B cell (primary cell): Measurements from ENCODE around the gene ZNF816. TPM values are rescaled to one million over a fixed set of nuclear protein-coding genes. Genes with fewer than 3 reads are reported as not detected.
"Not testable (repeated sequence)": the region's sequence is repeated elsewhere in the genome, so short reads cannot be mapped to it uniquely, and the experiment has no call there.

Experiments used
- ATAC-seq: fragments of 200-7000 bp; cut with Tn5 transposase; one replicate; pipeline ENCODE4 v1.10.0; 2021; ENCODE audit warnings: low read depth, mild to moderate bottlenecking, moderate number of reproducible peaks, moderate library complexity
- CTCF ChIA-PET: fragments of 350-600 bp; sonication (Branson Sonifier 250); formaldehyde crosslinking; loops from one replicate; lab custom pipeline; 2021; ENCODE audit warnings: antibody characterized with exemption, inconsistent platforms; lab: Charles Lee
- POLR2A ChIA-PET: fragments of 350-600 bp; sonication (Branson Sonifier 250); formaldehyde crosslinking; loops from one replicate; lab custom pipeline; 2021; ENCODE audit warnings: antibody characterized with exemption; lab: Charles Lee
- DNase-seq: peaks from one replicate; pipeline ENCODE4 v3.0.0; 2013
- H2AFZ ChIP-seq: 2 replicates; pipeline ENCODE4 v1.6.1; 2012; ENCODE audit warnings: mild to moderate bottlenecking, low read depth, low read length; ENCODE audit not compliant: insufficient read depth, poor library complexity, severe bottlenecking
- H3K27ac ChIP-seq, 2 donors: 1 replicate in 1 of 2; 2 replicates in 1 of 2; pipeline ENCODE4 v1.5.1; 2012 to 2013; ENCODE audit warnings: low read length in 2 of 2, mild to moderate bottlenecking in 2 of 2, moderate library complexity in 1 of 2
- H3K27me3 ChIP-seq, 4 experiments: fragments of 200-600 bp in 1 of 4; sonication (generic) in 1 of 4; replicated peaks in 1 of 4; 1 replicate in 2 of 4; 2 replicates in 2 of 4; pipeline versions ENCODE4 v1.6.1 to v1.7.0; 2013 to 2016; ENCODE audit warnings: low read length in 3 of 4, mild to moderate bottlenecking in 2 of 4, mixed read lengths in 1 of 4, moderate library complexity in 1 of 4; ENCODE audit not compliant: insufficient read depth in 4 of 4, control insufficient read depth in 3 of 4; ENCODE audit errors: control extremely low read depth in 1 of 4
- H3K36me3 ChIP-seq, 2 experiments: replicated peaks in 1 of 2; 1 replicate in 1 of 2; 2 replicates in 1 of 2; pipeline versions ENCODE4 v1.6.1 to v1.7.1; 2013; ENCODE audit warnings: low read length in 1 of 2; ENCODE audit not compliant: insufficient read depth in 2 of 2, control insufficient read depth in 1 of 2; ENCODE audit errors: control extremely low read depth in 1 of 2, extremely low read depth in 1 of 2
- H3K4me1 ChIP-seq, 2 donors: fragments of 200-600 bp in 1 of 2; sonication (generic) in 1 of 2; 1 replicate in 1 of 2; 2 replicates in 1 of 2; pipeline versions ENCODE4 v1.5.1 to v1.6.1; 2013 to 2017; ENCODE audit warnings: low read length in 2 of 2; ENCODE audit not compliant: control insufficient read depth in 2 of 2, insufficient read depth in 2 of 2
- H3K4me2 ChIP-seq: replicated peaks from 2 replicates; pipeline ENCODE3; 2012; ENCODE audit warnings: mild to moderate bottlenecking, low read depth, low read length; ENCODE audit not compliant: poor library complexity, severe bottlenecking
- H3K4me3 ChIP-seq, 5 experiments: fragments of 200-600 bp in 1 of 5; sonication (generic) in 1 of 5; 1 replicate in 3 of 5; 2 replicates in 2 of 5; pipeline versions ENCODE4 v1.5.1 to v1.7.0; 2011 to 2016; ENCODE audit warnings: low read length in 4 of 5, mild to moderate bottlenecking in 4 of 5, low read depth in 2 of 5, control low read depth in 1 of 5, moderate library complexity in 1 of 5; ENCODE audit not compliant: insufficient read depth in 1 of 5; ENCODE audit errors: control extremely low read depth in 1 of 5, extremely low read depth in 1 of 5
- H3K79me2 ChIP-seq: fragments of 200-600 bp; sonication (generic); one replicate; pipeline ENCODE4 v1.6.0; 2016; ENCODE audit warnings: low read length; ENCODE audit not compliant: control insufficient read depth, insufficient read depth
- H3K9ac ChIP-seq: fragments of 200-600 bp; sonication (generic); 2 replicates; pipeline ENCODE4 v1.6.1; 2017; ENCODE audit warnings: mild to moderate bottlenecking, low read length, moderate library complexity
- H3K9me3 ChIP-seq, 3 donors: one replicate each; pipeline versions ENCODE4 v1.6.1 to v1.7.1; 2013; ENCODE audit warnings: low read length in 2 of 3; ENCODE audit not compliant: control insufficient read depth in 2 of 3, insufficient read depth in 1 of 3; ENCODE audit errors: control extremely low read depth in 1 of 3
- H4K20me1 ChIP-seq: 2 replicates; pipeline ENCODE4 v1.6.0; 2012; ENCODE audit warnings: mild to moderate bottlenecking, low read length; ENCODE audit not compliant: insufficient read depth, control insufficient read depth, poor library complexity, severe bottlenecking
- H3K27ac Mint-ChIP-seq: one replicate; pipeline ENCODE4 v1.8.0; 2021; ENCODE audit warnings: mixed read lengths
- H3K27me3 Mint-ChIP-seq: one replicate; pipeline ENCODE4 v1.8.0; 2021; ENCODE audit warnings: mixed read lengths
- H3K4me1 Mint-ChIP-seq: one replicate; pipeline ENCODE4 v1.8.0; 2021; ENCODE audit warnings: mixed read lengths
- H3K4me3 Mint-ChIP-seq: one replicate; pipeline ENCODE4 v1.8.0; 2021; ENCODE audit warnings: mixed read lengths
- H3K9me3 Mint-ChIP-seq: one replicate; pipeline ENCODE4 v1.8.0; 2022; ENCODE audit warnings: mixed read lengths; ENCODE audit not compliant: insufficient read depth
- EZH2 ChIP-seq: IDR thresholded peaks from 2 replicates; pipeline ENCODE4 v1.6.1; 2012; ENCODE audit warnings: borderline replicate concordance, low read depth, mild to moderate bottlenecking, moderate library complexity, low read length; ENCODE audit not compliant: insufficient read depth, poor library complexity, severe bottlenecking
- WGBS: methylation state at CpG from one replicate; pipeline ENCODE4 v1.1.5; 2013; ENCODE audit warnings: missing lambda C conversion rate; ENCODE audit not compliant: insufficient coverage; 5-methylcytosine and 5-hydroxymethylcytosine counted together
- intact Hi-C: fragments of 100-400 bp; cut with micrococcal nuclease; formaldehyde crosslinking; loops from one replicate; pipeline ENCODE4 v1.10.0; 2022
- polyA plus RNA-seq: library from polyadenylated mRNA; depleted of rRNA; stranded (reverse); fragments of >200 nt; gene quantifications from 2 replicates; pipeline ENCODE4 v1.2.3, GENCODE V29; 2012
- total RNA-seq, 2 donors: library from RNA; stranded (reverse); fragments of 120-200 nt in 1 of 2; gene quantifications; 1 replicate in 1 of 2; 2 replicates in 1 of 2; pipeline versions ENCODE4 v1.2.3 to v1.2.4, GENCODE V29; 2013 to 2022
- TF ChIP-seq, protein P1 (sequence below): fragments of 200-600 bp; IDR thresholded peaks from one replicate; pipeline ENCODE4 v1.8.0; 2022; ENCODE audit warnings: antibody characterized with exemption, mild to moderate bottlenecking

The ZNF816 gene
- total and polyA plus RNA-seq, 2 donors (not counting 1 experiment from before 2014, with no cell fraction given) = 4.5 to 25.0 TPM

GRCh38 chr19:52917531-52917930, 45.1 kb downstream of the ZNF816 start:
- POLR2A ChIA-PET = no interaction called here
- no peak overlapping the region for H3K4me2 ChIP-seq
- 100% methylated on average over 1 of the region's 5 CpGs for WGBS
- TF ChIP-seq EZH2 = no peak
- TF ChIP-seq, protein P1, sequence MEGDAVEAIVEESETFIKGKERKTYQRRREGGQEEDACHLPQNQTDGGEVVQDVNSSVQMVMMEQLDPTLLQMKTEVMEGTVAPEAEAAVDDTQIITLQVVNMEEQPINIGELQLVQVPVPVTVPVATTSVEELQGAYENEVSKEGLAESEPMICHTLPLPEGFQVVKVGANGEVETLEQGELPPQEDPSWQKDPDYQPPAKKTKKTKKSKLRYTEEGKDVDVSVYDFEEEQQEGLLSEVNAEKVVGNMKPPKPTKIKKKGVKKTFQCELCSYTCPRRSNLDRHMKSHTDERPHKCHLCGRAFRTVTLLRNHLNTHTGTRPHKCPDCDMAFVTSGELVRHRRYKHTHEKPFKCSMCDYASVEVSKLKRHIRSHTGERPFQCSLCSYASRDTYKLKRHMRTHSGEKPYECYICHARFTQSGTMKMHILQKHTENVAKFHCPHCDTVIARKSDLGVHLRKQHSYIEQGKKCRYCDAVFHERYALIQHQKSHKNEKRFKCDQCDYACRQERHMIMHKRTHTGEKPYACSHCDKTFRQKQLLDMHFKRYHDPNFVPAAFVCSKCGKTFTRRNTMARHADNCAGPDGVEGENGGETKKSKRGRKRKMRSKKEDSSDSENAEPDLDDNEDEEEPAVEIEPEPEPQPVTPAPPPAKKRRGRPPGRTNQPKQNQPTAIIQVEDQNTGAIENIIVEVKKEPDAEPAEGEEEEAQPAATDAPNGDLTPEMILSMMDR = no peak
- peaks cover 14% of the 10 kb centered on the region for H3K4me1 Mint-ChIP-seq
- H3K4me3 ChIP-seq = no peak overlapping the region
- no peak overlapping the region for H3K27ac Mint-ChIP-seq
- no peak overlapping the region for H3K9ac ChIP-seq
- H3K9me3 Mint-ChIP-seq = no peaks in the 10 kb centered on the region
- H2AFZ ChIP-seq = no peak overlapping the region
- H4K20me1 ChIP-seq = no peaks in the 10 kb centered on the region
- no peak for DNase-seq
- H3K36me3 ChIP-seq = peaks cover 0 to 23% of the 10 kb centered on the region in 2 experiments
- CTCF ChIA-PET = no interaction called here
- no peak overlapping the region for H3K27ac ChIP-seq
- ATAC-seq = no peak
- no peak overlapping the region for H3K4me3 Mint-ChIP-seq
- no peaks in the 10 kb centered on the region for H3K27me3 Mint-ChIP-seq
- H3K79me2 ChIP-seq = peaks cover 5% of the 10 kb centered on the region
- H3K27me3 ChIP-seq = no peaks in the 10 kb centered on the region
- intact Hi-C loops = no loop called here
- H3K4me1 ChIP-seq = peaks cover 4% of the 10 kb centered on the region in 2 donors
- H3K9me3 ChIP-seq = peaks cover 0 to 2% (median 0%) of the 10 kb centered on the region in 3 donors

- CTCF ChIA-PET = no interaction called here
- Histone ChIP-seq H3K9ac (no peak overlapping the region), H4K20me1 (no peaks in the 10 kb centered on the region), H3K4me2 (no peak overlapping the region), H3K36me3 (peaks cover 9 to 27% of the 10 kb centered on the region in 2 experiments), H2AFZ (no peak overlapping the region), H3K9me3 (peaks cover 3 to 27% (median 4%) of the 10 kb centered on the region in 3 donors), H3K4me1 (peaks cover 0 to 3% of the 10 kb centered on the region in 2 donors), H3K79me2 (no peaks in the 10 kb centered on the region), H3K27me3 (no peaks in the 10 kb centered on the region), H3K4me3 (no peak overlapping the region), H3K27ac (no peak overlapping the region)
- POLR2A ChIA-PET = no interaction called here
- TF ChIP-seq, protein P1 = no peak
- TF ChIP-seq EZH2 = no peak
- ATAC-seq (no peak), DNase-seq (no peak)
- intact Hi-C loops = no loop called here
- Mint-ChIP-seq H3K9me3 (peaks cover 8% of the 10 kb centered on the region), H3K27me3 (no peaks in the 10 kb centered on the region), H3K4me3 (no peak overlapping the region), H3K27ac (no peak overlapping the region), H3K4me1 (peaks cover 6% of the 10 kb centered on the region)
- WGBS = 80% methylated on average over 1 of the region's 1 CpG
Measured at GRCh38 chr19:52910648-52911047, 52.0 kb downstream of the ZNF816 start.

DNA sequence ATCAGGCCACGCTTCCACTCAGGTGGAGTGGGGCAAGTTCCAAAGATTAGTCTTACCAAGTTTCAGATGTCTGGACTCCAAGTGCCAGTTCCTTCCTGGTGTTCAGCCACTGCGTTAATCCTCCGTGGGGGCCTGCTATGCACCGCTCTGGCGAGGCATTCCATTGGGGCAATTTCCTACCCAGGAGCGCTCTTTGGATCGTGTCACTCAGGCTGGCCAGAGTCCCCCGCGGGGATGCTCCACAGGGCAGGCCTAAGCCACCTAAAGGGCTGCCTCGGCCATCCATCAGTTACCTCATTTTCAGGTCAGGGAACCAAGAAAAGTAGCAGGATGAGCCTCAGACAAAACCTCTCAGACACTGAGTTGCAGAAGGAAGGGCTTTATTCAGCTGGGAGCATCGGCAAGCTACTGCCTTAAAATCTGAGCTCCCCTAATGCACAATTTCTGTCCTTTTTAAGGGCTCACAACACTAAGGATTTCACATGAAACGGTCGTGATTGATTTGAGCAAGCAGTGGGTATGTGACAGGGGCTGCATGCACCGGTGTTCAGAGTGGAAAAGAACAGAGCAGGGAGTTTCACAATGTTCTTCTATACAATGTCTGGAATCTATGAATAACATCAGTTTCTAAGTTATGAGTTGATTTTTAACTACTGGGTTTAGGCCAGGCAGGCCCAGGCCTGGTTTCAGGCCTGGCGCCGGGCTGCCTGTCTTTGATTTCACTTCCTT, 58.5 kb downstream of the ZNF816 start:
- H4K20me1 ChIP-seq, H3K9me3 Mint-ChIP-seq, intact Hi-C loops, H3K27me3 Mint-ChIP-seq, ATAC-seq, H3K79me2 ChIP-seq, H3K4me3 Mint-ChIP-seq, POLR2A ChIA-PET, CTCF ChIA-PET, H3K27me3 ChIP-seq, H3K4me3 ChIP-seq, H3K4me2 ChIP-seq, H3K4me1 ChIP-seq: not testable (repeated sequence)
- peak overlapping the region; percentile 5 for H3K9ac ChIP-seq
- H3K9me3 ChIP-seq = peaks cover 3 to 14% (median 4%) of the 10 kb centered on the region in 3 donors
- DNase-seq = peak; percentile 17
- Mint-ChIP-seq H3K27ac (peak overlapping the region; percentile 84), H3K4me1 (peaks cover 12% of the 10 kb centered on the region)
- 99% methylated on average over 11 of the region's 16 CpGs for whole genome bisulfite sequencing
- peak overlapping the region; percentile 43 to 45 for H3K27ac ChIP-seq
- peak overlapping the region; percentile 38 for H2AFZ ChIP-seq
- H3K36me3 ChIP-seq = peaks cover 9 to 17% of the 10 kb centered on the region in 2 experiments
